IMR-90 (cell line): ENCODE results near the gene CHN2. TPM values are rescaled to one million over a fixed set of nuclear protein-coding genes. Genes with fewer than 3 reads are reported as not detected.

Source experiments
- ATAC-seq: fragments of 200-7000 bp; cut with Tn5 transposase; 2 replicates; pipeline ENCODE4 v1.9.1; 2020; ENCODE audit warnings: low read depth, mild to moderate bottlenecking, moderate library complexity
- BruUV-seq: library from RNA; stranded (reverse); fragments of 400-500 nt; replicated peaks from 2 replicates; lab custom pipeline; 2021; lab: Mats Ljungman, UMichigan
- CTCF ChIA-PET: fragments of 300-600 bp; formaldehyde crosslinking; extraction: SDS; loops from one replicate; lab custom pipeline; 2021; ENCODE audit warnings: antibody characterized with exemption; lab: Yijun Ruan, JAX
- POLR2A ChIA-PET: fragments of 300-600 bp; sonication (Branson Sonifier 250); formaldehyde crosslinking; loops from one replicate; lab custom pipeline; 2022; ENCODE audit warnings: antibody characterized with exemption; ENCODE audit not compliant: unreplicated experiment; lab: Charles Lee
- DNase-seq: peaks from one replicate; pipeline ENCODE4 v3.0.0; 2013
- H2AFZ ChIP-seq: replicated peaks from 2 replicates; pipeline ENCODE3; 2013; ENCODE audit warnings: low read length, mild to moderate bottlenecking; ENCODE audit not compliant: poor library complexity
- H2AK5ac ChIP-seq: 2 replicates; pipeline ENCODE4 v1.6.1; 2013; ENCODE audit warnings: low read depth, low read length, inconsistent platforms
- H2AK9ac ChIP-seq: replicated peaks from 2 replicates; pipeline ENCODE3; 2013; ENCODE audit warnings: mild to moderate bottlenecking, low read depth, low read length, moderate library complexity; ENCODE audit not compliant: poor library complexity
- H2BK120ac ChIP-seq: 2 replicates; pipeline ENCODE4 v1.6.1; 2013; ENCODE audit warnings: low read depth, low read length, inconsistent platforms
- H2BK15ac ChIP-seq: 3 replicates; pipeline ENCODE4 v1.6.1; 2013; ENCODE audit warnings: low read depth, low read length, inconsistent platforms
- H2BK20ac ChIP-seq: 2 replicates; pipeline ENCODE4 v1.6.1; 2013; ENCODE audit warnings: low read depth, mild to moderate bottlenecking, inconsistent platforms, low read length, moderate library complexity
- H2BK5ac ChIP-seq: 2 replicates; pipeline ENCODE4 v1.6.1; 2013; ENCODE audit warnings: mild to moderate bottlenecking, low read depth, low read length, inconsistent platforms; ENCODE audit not compliant: poor library complexity, severe bottlenecking
- H3K14ac ChIP-seq: replicated peaks from 2 replicates; pipeline ENCODE4 v1.6.1; 2013; ENCODE audit warnings: low read depth, low read length, inconsistent platforms
- H3K18ac ChIP-seq: 2 replicates; pipeline ENCODE4 v1.6.1; 2013; ENCODE audit warnings: low read depth, low read length, control low read depth
- H3K23ac ChIP-seq: 2 replicates; pipeline ENCODE4 v1.6.1; 2013; ENCODE audit warnings: low read depth, low read length, inconsistent platforms
- H3K27ac ChIP-seq: 2 replicates; pipeline ENCODE4 v1.5.1; 2013; ENCODE audit warnings: mild to moderate bottlenecking, control low read depth, low read length; ENCODE audit not compliant: insufficient read depth
- H3K27me3 ChIP-seq: 2 replicates; pipeline ENCODE4 v1.6.1; 2013; ENCODE audit warnings: low read length; ENCODE audit not compliant: control insufficient read depth, insufficient read depth
- H3K36me3 ChIP-seq: 2 replicates; pipeline ENCODE4 v1.6.1; 2013; ENCODE audit warnings: low read length, mixed read lengths; ENCODE audit not compliant: control insufficient read depth, insufficient read depth
- H3K4ac ChIP-seq: 2 replicates; pipeline ENCODE4 v1.6.1; 2013; ENCODE audit warnings: low read depth, low read length, inconsistent platforms
- H3K4me1 ChIP-seq: 2 replicates; pipeline ENCODE4 v1.6.1; 2013; ENCODE audit warnings: low read length, mixed read lengths; ENCODE audit not compliant: control insufficient read depth, insufficient read depth
- H3K4me2 ChIP-seq: 2 replicates; pipeline ENCODE4 v1.6.1; 2013; ENCODE audit warnings: low read depth, mild to moderate bottlenecking, control low read depth, low read length, moderate library complexity
- H3K4me3 ChIP-seq: 2 replicates; pipeline ENCODE4 v1.5.1; 2013; ENCODE audit warnings: low read depth, mild to moderate bottlenecking, control low read depth, low read length, moderate library complexity; ENCODE audit not compliant: insufficient read depth
- H3K56ac ChIP-seq: 2 replicates; pipeline ENCODE4 v1.6.1; 2013; ENCODE audit warnings: low read length, inconsistent platforms; ENCODE audit not compliant: insufficient read depth; ENCODE audit errors: extremely low read depth
- H3K79me1 ChIP-seq, 2 experiments: 2 replicates each; pipeline ENCODE4 v1.6.1; 2013; ENCODE audit warnings: low read length in 2 of 2, inconsistent platforms in 1 of 2, low read depth in 1 of 2
- H3K9ac ChIP-seq: 2 replicates; pipeline ENCODE4 v1.6.1; 2013; ENCODE audit warnings: low read depth, low read length, control low read depth
- H3K9me1 ChIP-seq: 2 replicates; pipeline ENCODE4 v1.6.1; 2013; ENCODE audit warnings: low read length, inconsistent platforms; ENCODE audit not compliant: insufficient read depth
- H3K9me3 ChIP-seq: 2 replicates; pipeline ENCODE4 v1.6.1; 2013; ENCODE audit warnings: low read length; ENCODE audit not compliant: control insufficient read depth, insufficient read depth
- H4K20me1 ChIP-seq: 2 replicates; pipeline ENCODE4 v1.6.1; 2013; ENCODE audit warnings: low read length, inconsistent platforms; ENCODE audit not compliant: insufficient read depth
- H4K5ac ChIP-seq: 2 replicates; pipeline ENCODE4 v1.6.1; 2013; ENCODE audit warnings: mild to moderate bottlenecking, low read depth, low read length, control low read depth
- H4K8ac ChIP-seq, 2 experiments: 2 replicates each; pipeline ENCODE4 v1.6.1; 2013; ENCODE audit warnings: low read depth in 2 of 2, low read length in 2 of 2, control low read depth in 1 of 2, inconsistent platforms in 1 of 2
- H4K91ac ChIP-seq: 2 replicates; pipeline ENCODE4 v1.6.1; 2013; ENCODE audit warnings: low read depth, low read length, inconsistent platforms; ENCODE audit not compliant: insufficient read depth
- CHD1 ChIP-seq: IDR thresholded peaks from 2 replicates; pipeline ENCODE4 v1.6.1; 2012; ENCODE audit warnings: low read depth, low read length, improper control_type of control experiment
- FOS ChIP-seq: fragments of 150-350 bp; IDR thresholded peaks from 2 replicates; pipeline ENCODE4 v1.6.1; 2016; ENCODE audit warnings: low read depth, low read length
- MAFK ChIP-seq: IDR thresholded peaks from 2 replicates; pipeline ENCODE4 v1.6.1; 2012; ENCODE audit warnings: low read depth, low read length, improper control_type of control experiment
- MXI1 ChIP-seq: IDR thresholded peaks from 2 replicates; pipeline ENCODE4 v1.6.1; 2012; ENCODE audit warnings: low read depth, mild to moderate bottlenecking, low read length, moderate library complexity, borderline replicate concordance
- NFE2L2 ChIP-seq: fragments of 150-350 bp; IDR thresholded peaks from 2 replicates; pipeline ENCODE4 v1.6.1; 2016; ENCODE audit warnings: low read depth, mild to moderate bottlenecking, low read length
- POLR2A ChIP-seq: IDR thresholded peaks from 2 replicates; pipeline ENCODE4 v1.6.1; 2012; ENCODE audit warnings: mild to moderate bottlenecking, low read depth, low read length
- RCOR1 ChIP-seq: IDR thresholded peaks from 2 replicates; pipeline ENCODE4 v1.6.1; 2012; ENCODE audit warnings: mild to moderate bottlenecking, low read length, improper control_type of control experiment; ENCODE audit not compliant: insufficient replicate concordance
- RFX5 ChIP-seq: IDR thresholded peaks from 2 replicates; pipeline ENCODE4 v1.8.0; 2012; ENCODE audit warnings: low read depth, mild to moderate bottlenecking, low read length, moderate library complexity
- SMC3 ChIP-seq: fragments of 150-350 bp; IDR thresholded peaks from 2 replicates; pipeline ENCODE4 v1.6.1; 2016; ENCODE audit warnings: low read depth, mild to moderate bottlenecking, antibody characterized with exemption, low read length, moderate library complexity
- WGBS, 2 experiments: methylation state at CpG; one replicate each; pipeline versions ENCODE4 v1.1.5 to v1.1.7; 2013; ENCODE audit warnings: missing lambda C conversion rate in 2 of 2; ENCODE audit not compliant: insufficient read length in 1 of 2; ENCODE audit errors: extremely low coverage in 2 of 2; 5-methylcytosine and 5-hydroxymethylcytosine counted together
- dilution Hi-C: fragments of 300-500 bp; cut with HindIII; formaldehyde crosslinking; loops from one replicate; pipeline ENCODE4 v1.14.3; 2018; ENCODE audit warnings: low sequenced_read_pairs; ENCODE audit not compliant: unreplicated experiment
- in situ Hi-C: fragments of 300-500 bp; cut with MboI; formaldehyde crosslinking; loops from 3 replicates; pipeline ENCODE4 v1.14.3; 2019; ENCODE audit warnings: low sequenced_read_pairs, inconsistent platforms, mixed read lengths
- intact Hi-C: fragments of 100-400 bp; cut with micrococcal nuclease; formaldehyde crosslinking; loops from 2 replicates; pipeline ENCODE4 v1.10.0; 2022
- polyA plus RNA-seq, 3 experiments: library from polyadenylated mRNA; depleted of rRNA; stranded (reverse); fragments of >200 nt; gene quantifications; 2 replicates each; pipeline ENCODE4 v1.2.3, GENCODE V29; 2012; ENCODE audit warnings: low replicate concordance in 1 of 3
- total RNA-seq: library from RNA; depleted of rRNA; stranded (reverse); fragments of >200 nt; gene quantifications from 2 replicates; pipeline ENCODE4 v1.2.3, GENCODE V29; 2012
- TF ChIP-seq, protein P1 (sequence below): fragments of 150-350 bp; IDR thresholded peaks from 2 replicates; pipeline ENCODE4 v1.6.1; 2016; ENCODE audit warnings: low read depth, mild to moderate bottlenecking, low read length, moderate library complexity, borderline replicate concordance
- TF ChIP-seq, protein P2 (sequence below): conservative IDR thresholded peaks from 2 replicates; pipeline ENCODE4 v1.5.1; 2012; ENCODE audit warnings: mild to moderate bottlenecking, low read depth, low read length, improper control_type of control experiment
- TF ChIP-seq, protein P3 (sequence below): fragments of 150-350 bp; IDR thresholded peaks from 2 replicates; pipeline ENCODE4 v1.6.1; 2017; ENCODE audit warnings: mild to moderate bottlenecking, antibody characterized with exemption, low read length, low read depth

The CHN2 gene
- total and polyA plus RNA-seq, 2 of the 4 experiments (the other 2 are of a cell fraction): not detected

- Histone ChIP-seq H3K56ac (no peak overlapping the region), H4K91ac (no peak overlapping the region), H3K4ac (no peak overlapping the region), H2BK5ac (no peak overlapping the region), H3K18ac (no peak overlapping the region), H3K27ac (no peak overlapping the region), H3K4me2 (no peak overlapping the region), H3K4me3 (no peak overlapping the region), H3K79me1 (no peaks in the 10 kb centered on the region), H3K14ac (no peak overlapping the region), H4K20me1 (no peaks in the 10 kb centered on the region), H3K36me3 (no peaks in the 10 kb centered on the region), H3K4me1 (no peaks in the 10 kb centered on the region), H2BK15ac (no peak overlapping the region), H2AK9ac (no peak overlapping the region), H2AFZ (no peak overlapping the region), H2AK5ac (no peak overlapping the region), H3K9me3 (no peaks in the 10 kb centered on the region), H3K23ac (no peak overlapping the region), H4K8ac (no peak overlapping the region), H3K9me1 (no peaks in the 10 kb centered on the region), H3K27me3 (peaks cover 10% of the 10 kb centered on the region; the same call in 1 of the 2 replicates), H4K5ac (no peak overlapping the region), H3K9ac (no peak overlapping the region), H2BK20ac (no peak overlapping the region), H2BK120ac (no peak overlapping the region)
- POLR2A ChIA-PET: no interaction called here
- intact Hi-C loops (loop anchor here (10.0 kb wide), 1 partner anchor 1496 kb away; no protein-coding TSS in a partner anchor), dilution Hi-C loops (no loop called here), in situ Hi-C loops (no loop called here)
- no TSS peak for BruUV-seq
- 33% methylated on average over 2 of the region's 5 CpGs; no CpG with 5 or more reads in 1 of the 2 experiments for WGBS, 2 experiments
- CTCF ChIA-PET: interaction anchor here (0.7 kb wide), 1 partner anchor 525 kb away, joined by 5 read pairs; no protein-coding TSS in a partner anchor
- no peak for ATAC-seq
- TF ChIP-seq, protein P1, sequence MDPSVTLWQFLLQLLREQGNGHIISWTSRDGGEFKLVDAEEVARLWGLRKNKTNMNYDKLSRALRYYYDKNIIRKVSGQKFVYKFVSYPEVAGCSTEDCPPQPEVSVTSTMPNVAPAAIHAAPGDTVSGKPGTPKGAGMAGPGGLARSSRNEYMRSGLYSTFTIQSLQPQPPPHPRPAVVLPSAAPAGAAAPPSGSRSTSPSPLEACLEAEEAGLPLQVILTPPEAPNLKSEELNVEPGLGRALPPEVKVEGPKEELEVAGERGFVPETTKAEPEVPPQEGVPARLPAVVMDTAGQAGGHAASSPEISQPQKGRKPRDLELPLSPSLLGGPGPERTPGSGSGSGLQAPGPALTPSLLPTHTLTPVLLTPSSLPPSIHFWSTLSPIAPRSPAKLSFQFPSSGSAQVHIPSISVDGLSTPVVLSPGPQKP: no peak
- TF ChIP-seq SMC3 (no peak), MXI1 (no peak), RFX5 (no peak), NFE2L2 (no peak), CHD1 (no peak), RCOR1 (no peak), FOS (no peak), MAFK (no peak), POLR2A (no peak)
- TF ChIP-seq, protein P2, sequence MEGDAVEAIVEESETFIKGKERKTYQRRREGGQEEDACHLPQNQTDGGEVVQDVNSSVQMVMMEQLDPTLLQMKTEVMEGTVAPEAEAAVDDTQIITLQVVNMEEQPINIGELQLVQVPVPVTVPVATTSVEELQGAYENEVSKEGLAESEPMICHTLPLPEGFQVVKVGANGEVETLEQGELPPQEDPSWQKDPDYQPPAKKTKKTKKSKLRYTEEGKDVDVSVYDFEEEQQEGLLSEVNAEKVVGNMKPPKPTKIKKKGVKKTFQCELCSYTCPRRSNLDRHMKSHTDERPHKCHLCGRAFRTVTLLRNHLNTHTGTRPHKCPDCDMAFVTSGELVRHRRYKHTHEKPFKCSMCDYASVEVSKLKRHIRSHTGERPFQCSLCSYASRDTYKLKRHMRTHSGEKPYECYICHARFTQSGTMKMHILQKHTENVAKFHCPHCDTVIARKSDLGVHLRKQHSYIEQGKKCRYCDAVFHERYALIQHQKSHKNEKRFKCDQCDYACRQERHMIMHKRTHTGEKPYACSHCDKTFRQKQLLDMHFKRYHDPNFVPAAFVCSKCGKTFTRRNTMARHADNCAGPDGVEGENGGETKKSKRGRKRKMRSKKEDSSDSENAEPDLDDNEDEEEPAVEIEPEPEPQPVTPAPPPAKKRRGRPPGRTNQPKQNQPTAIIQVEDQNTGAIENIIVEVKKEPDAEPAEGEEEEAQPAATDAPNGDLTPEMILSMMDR: no peak
- TF ChIP-seq, protein P3, sequence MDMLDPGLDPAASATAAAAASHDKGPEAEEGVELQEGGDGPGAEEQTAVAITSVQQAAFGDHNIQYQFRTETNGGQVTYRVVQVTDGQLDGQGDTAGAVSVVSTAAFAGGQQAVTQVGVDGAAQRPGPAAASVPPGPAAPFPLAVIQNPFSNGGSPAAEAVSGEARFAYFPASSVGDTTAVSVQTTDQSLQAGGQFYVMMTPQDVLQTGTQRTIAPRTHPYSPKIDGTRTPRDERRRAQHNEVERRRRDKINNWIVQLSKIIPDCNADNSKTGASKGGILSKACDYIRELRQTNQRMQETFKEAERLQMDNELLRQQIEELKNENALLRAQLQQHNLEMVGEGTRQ: no peak
- no peak for DNase-seq
These were observed 286.5 kb downstream of the CHN2 start for GRCh38 chr7:29480934-29481651.
